ENCODE measurements around the gene WLS. TPM values are rescaled to one million over a fixed set of nuclear protein-coding genes. Genes with fewer than 3 reads are reported as not detected.

The WLS gene
- total and polyA plus RNA-seq, 2 donors (not counting 1 experiment from before 2014, with no cell fraction given): 0.49 TPM; not detected in 1

GRCh38 chr1:68202239-68202832, 30.0 kb downstream of the WLS start:
- no peak for TF ChIP-seq CTCF (IDR thresholded peaks at IDR 0.05)
- no peak for TF ChIP-seq EZH2 (IDR thresholded peaks at IDR 0.05; ENCODE audit: borderline replicate concordance, insufficient read depth, low read depth, low read length, poor library complexity, severe bottlenecking)
- Mint-ChIP-seq H3K4me1 (no peaks in the 10 kb centered on the region), H3K9me3 (ENCODE audit: insufficient read depth) (no peaks in the 10 kb centered on the region), H3K27me3 (no peaks in the 10 kb centered on the region), H3K27ac (no peak overlapping the region), H3K4me3 (no peak overlapping the region)
- POLR2A ChIA-PET: no interaction called here
- H2AFZ ChIP-seq (ENCODE audit: insufficient read depth, low read depth, low read length, poor library complexity, severe bottlenecking): no peak overlapping the region
- no peak overlapping the region for H3K9ac ChIP-seq (ENCODE audit: low read length)
- H3K36me3 ChIP-seq (replicated peaks in 1 of 2; ENCODE audit: control extremely low read depth in 1 of 2, control insufficient read depth in 1 of 2, extremely low read depth in 1 of 2, insufficient read depth in 2 of 2, low read length in 1 of 2): no peaks in the 10 kb centered on the region
- DNase-seq (no peak), ATAC-seq (ENCODE audit: low read depth) (no peak)
- H3K79me2 ChIP-seq (ENCODE audit: control insufficient read depth, insufficient read depth, low read length): no peaks in the 10 kb centered on the region
- intact Hi-C loops (cut with micrococcal nuclease): no loop called here
- no peak overlapping the region for H3K4me2 ChIP-seq (replicated peaks; ENCODE audit: low read depth, low read length, poor library complexity, severe bottlenecking)
- no peak overlapping the region for H3K27ac ChIP-seq (ENCODE audit: low read length in 2 of 2)
- WGBS (ENCODE audit: insufficient coverage): 96% methylated on average over 4 of the region's 5 CpGs
- H3K4me1 ChIP-seq (ENCODE audit: control insufficient read depth in 2 of 2, insufficient read depth in 2 of 2, low read length in 2 of 2): no peaks in the 10 kb centered on the region
- H4K20me1 ChIP-seq (ENCODE audit: control insufficient read depth, insufficient read depth, low read length, poor library complexity, severe bottlenecking): no peaks in the 10 kb centered on the region
- H3K27me3 ChIP-seq (replicated peaks in 1 of 4; ENCODE audit: control extremely low read depth in 1 of 4, control insufficient read depth in 3 of 4, insufficient read depth in 4 of 4, low read length in 3 of 4): no peaks in the 10 kb centered on the region
- H3K9me3 ChIP-seq (ENCODE audit: control extremely low read depth in 1 of 3, control insufficient read depth in 2 of 3, insufficient read depth in 1 of 3, low read length in 2 of 3): no peaks in the 10 kb centered on the region
- H3K4me3 ChIP-seq (ENCODE audit: control extremely low read depth in 1 of 5, extremely low read depth in 1 of 5, insufficient read depth in 1 of 5, low read depth in 2 of 5, low read length in 4 of 5): no peak overlapping the region
- CTCF ChIA-PET: no interaction called here

GRCh38 chr1:68201546-68202238, 30.6 kb downstream of the WLS start:
- H3K4me3 ChIP-seq (ENCODE audit: control extremely low read depth in 1 of 5, extremely low read depth in 1 of 5, insufficient read depth in 1 of 5, low read depth in 2 of 5, low read length in 4 of 5): no peak overlapping the region
- H4K20me1 ChIP-seq (ENCODE audit: control insufficient read depth, insufficient read depth, low read length, poor library complexity, severe bottlenecking): no peaks in the 10 kb centered on the region
- WGBS (ENCODE audit: insufficient coverage): 95% methylated on average over 3 of the region's 7 CpGs
- CTCF ChIA-PET: interaction anchor here (1.0 kb wide), 1 partner anchor 14 kb away, joined by 3 read pairs; no protein-coding TSS in a partner anchor
- no peak overlapping the region for H3K27ac ChIP-seq (ENCODE audit: low read length in 2 of 2)
- intact Hi-C loops (cut with micrococcal nuclease): no loop called here
- POLR2A ChIA-PET: no interaction called here
- Mint-ChIP-seq H3K4me3 (no peak overlapping the region), H3K27ac (no peak overlapping the region), H3K27me3 (no peaks in the 10 kb centered on the region), H3K9me3 (ENCODE audit: insufficient read depth) (no peaks in the 10 kb centered on the region), H3K4me1 (no peaks in the 10 kb centered on the region)
- ATAC-seq (ENCODE audit: low read depth) (no peak), DNase-seq (no peak)
- no peaks in the 10 kb centered on the region for H3K79me2 ChIP-seq (ENCODE audit: control insufficient read depth, insufficient read depth, low read length)
- H3K36me3 ChIP-seq (replicated peaks in 1 of 2; ENCODE audit: control extremely low read depth in 1 of 2, control insufficient read depth in 1 of 2, extremely low read depth in 1 of 2, insufficient read depth in 2 of 2, low read length in 1 of 2): no peaks in the 10 kb centered on the region
- H3K4me1 ChIP-seq (ENCODE audit: control insufficient read depth in 2 of 2, insufficient read depth in 2 of 2, low read length in 2 of 2): no peaks in the 10 kb centered on the region
- no peaks in the 10 kb centered on the region for H3K27me3 ChIP-seq (replicated peaks in 1 of 4; ENCODE audit: control extremely low read depth in 1 of 4, control insufficient read depth in 3 of 4, insufficient read depth in 4 of 4, low read length in 3 of 4)
- H3K9me3 ChIP-seq (ENCODE audit: control extremely low read depth in 1 of 3, control insufficient read depth in 2 of 3, insufficient read depth in 1 of 3, low read length in 2 of 3): no peaks in the 10 kb centered on the region
- no peak overlapping the region for H3K4me2 ChIP-seq (replicated peaks; ENCODE audit: low read depth, low read length, poor library complexity, severe bottlenecking)
- H3K9ac ChIP-seq (ENCODE audit: low read length): no peak overlapping the region
- H2AFZ ChIP-seq (ENCODE audit: insufficient read depth, low read depth, low read length, poor library complexity, severe bottlenecking): no peak overlapping the region
- TF ChIP-seq CTCF (IDR thresholded peaks at IDR 0.05): no peak
- TF ChIP-seq EZH2 (IDR thresholded peaks at IDR 0.05; ENCODE audit: borderline replicate concordance, insufficient read depth, low read depth, low read length, poor library complexity, severe bottlenecking): no peak

Measured in B cell (primary cell).